OCI-LY1 (cell line): ENCODE data around the gene HAUS8.

ENCODE experiments used
- H2AFZ ChIP-seq: fragments of 200-600 bp; sonication (generic), shearing (Covaris generic); 2 replicates; pipeline ENCODE4 v1.6.0; 2014; ENCODE audit warnings: antibody characterized with exemption, mild to moderate bottlenecking, low read length
- H3F3A ChIP-seq: fragments of 200-600 bp; sonication (generic), shearing (Covaris generic); 2 replicates; pipeline ENCODE4 v1.6.0; 2014; ENCODE audit warnings: mild to moderate bottlenecking, antibody characterized with exemption, low read length, moderate library complexity; ENCODE audit not compliant: insufficient read depth
- H3K27ac ChIP-seq: fragments of 200-600 bp; sonication (generic); 2 replicates; pipeline ENCODE4 v1.5.1; 2014; ENCODE audit warnings: low read length, mixed run types, mild to moderate bottlenecking, low read depth; ENCODE audit not compliant: poor library complexity, severe bottlenecking
- H3K27me3 ChIP-seq: fragments of 200-600 bp; sonication (generic); 2 replicates; pipeline ENCODE4 v1.6.0; 2014; ENCODE audit warnings: antibody characterized with exemption, mild to moderate bottlenecking, low read length, moderate library complexity; ENCODE audit not compliant: insufficient read depth
- H3K36me3 ChIP-seq: fragments of 200-600 bp; sonication (generic); 2 replicates; pipeline ENCODE4 v1.6.1; 2014; ENCODE audit warnings: mild to moderate bottlenecking, antibody characterized with exemption, low read length, moderate library complexity, mixed read lengths; ENCODE audit not compliant: insufficient read depth
- H3K4me1 ChIP-seq: fragments of 200-600 bp; sonication (generic); 2 replicates; pipeline ENCODE4 v1.5.1; 2014; ENCODE audit warnings: mild to moderate bottlenecking, low read length, moderate library complexity; ENCODE audit not compliant: insufficient read depth, severe bottlenecking
- H3K4me2 ChIP-seq: fragments of 200-600 bp; sonication (generic), shearing (Covaris generic); 2 replicates; pipeline ENCODE4 v1.6.1; 2014; ENCODE audit warnings: low read length
- H3K4me3 ChIP-seq: fragments of 200-600 bp; sonication (generic); 2 replicates; pipeline ENCODE4 v1.5.1; 2014; ENCODE audit warnings: low read length, low read depth, mild to moderate bottlenecking, mixed read lengths; ENCODE audit not compliant: poor library complexity, severe bottlenecking
- H3K79me2 ChIP-seq: fragments of 200-600 bp; shearing (Covaris generic); 2 replicates; pipeline ENCODE4 v1.6.1; 2016; ENCODE audit warnings: mixed run types, low read length, mixed read lengths; ENCODE audit not compliant: insufficient read depth
- H3K9ac ChIP-seq: fragments of 200-600 bp; sonication (generic), shearing (Covaris generic); 2 replicates; pipeline ENCODE4 v1.6.1; 2014; ENCODE audit warnings: mild to moderate bottlenecking, low read length, mixed read lengths
- H3K9me2 ChIP-seq: fragments of 200-600 bp; sonication (generic), shearing (Covaris generic); 2 replicates; pipeline ENCODE4 v1.6.1; 2014; ENCODE audit warnings: low read depth, mild to moderate bottlenecking, low read length, mixed read lengths
- H3K9me3 ChIP-seq: fragments of 200-600 bp; shearing (Covaris generic); 2 replicates; pipeline ENCODE4 v1.6.1; 2014; ENCODE audit warnings: low read length, mixed read lengths
- H4K20me1 ChIP-seq: fragments of 200-600 bp; sonication (generic), shearing (Covaris generic); 2 replicates; pipeline ENCODE4 v1.6.0; 2016; ENCODE audit warnings: mild to moderate bottlenecking, low read length; ENCODE audit not compliant: insufficient read depth
- EZH2 ChIP-seq: fragments of 200-600 bp; sonication (generic), shearing (Covaris generic); IDR thresholded peaks from 2 replicates; pipeline ENCODE4 v1.8.0; 2017; ENCODE audit warnings: borderline replicate concordance, mixed run types, mild to moderate bottlenecking, antibody characterized with exemption, low read length, moderate library complexity, mixed read lengths
- TF ChIP-seq, protein P1 (sequence below): fragments of 200-600 bp; sonication (generic), shearing (Covaris generic); IDR thresholded peaks from 2 replicates; pipeline ENCODE4 v1.5.1; 2017; ENCODE audit warnings: mild to moderate bottlenecking, antibody characterized with exemption, low read length, moderate library complexity, mixed read lengths

HAUS8 gene

DNA sequence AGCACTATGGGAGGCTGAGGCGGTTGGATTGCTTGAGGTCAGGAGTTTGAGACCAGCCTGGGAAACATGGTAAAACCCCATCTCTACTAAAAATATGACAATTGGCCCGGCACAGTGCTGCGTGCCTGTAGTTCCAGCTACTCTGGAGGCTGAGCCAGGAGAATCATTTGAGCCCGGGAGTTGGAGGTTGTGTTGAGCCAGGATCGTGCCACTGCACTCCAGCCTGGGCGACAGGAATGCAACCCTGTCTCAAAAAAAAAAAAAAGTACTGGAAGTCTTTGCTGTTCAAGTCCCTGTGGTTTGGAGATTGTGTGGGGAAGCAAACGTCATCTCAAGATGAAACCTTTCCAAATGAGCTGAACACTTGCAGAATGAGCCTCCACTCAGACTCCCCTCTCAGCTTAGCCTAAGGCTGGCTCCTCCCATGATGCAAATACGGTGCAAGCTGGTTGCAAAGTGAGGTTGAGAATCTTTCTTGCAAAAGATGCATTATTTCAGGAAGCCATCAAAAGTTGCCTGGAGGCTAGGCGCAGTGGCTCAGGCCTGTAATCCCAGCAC, 46.6 kb upstream of the HAUS8 start:
- no peak overlapping the region for H3K4me3 ChIP-seq
- H2AFZ ChIP-seq = no peak overlapping the region
- H3K79me2 ChIP-seq = no peaks in the 10 kb centered on the region
- H3K9me3 ChIP-seq = no peaks in the 10 kb centered on the region
- H4K20me1 ChIP-seq = no peaks in the 10 kb centered on the region
- no peak for TF ChIP-seq EZH2
- TF ChIP-seq, protein P1, sequence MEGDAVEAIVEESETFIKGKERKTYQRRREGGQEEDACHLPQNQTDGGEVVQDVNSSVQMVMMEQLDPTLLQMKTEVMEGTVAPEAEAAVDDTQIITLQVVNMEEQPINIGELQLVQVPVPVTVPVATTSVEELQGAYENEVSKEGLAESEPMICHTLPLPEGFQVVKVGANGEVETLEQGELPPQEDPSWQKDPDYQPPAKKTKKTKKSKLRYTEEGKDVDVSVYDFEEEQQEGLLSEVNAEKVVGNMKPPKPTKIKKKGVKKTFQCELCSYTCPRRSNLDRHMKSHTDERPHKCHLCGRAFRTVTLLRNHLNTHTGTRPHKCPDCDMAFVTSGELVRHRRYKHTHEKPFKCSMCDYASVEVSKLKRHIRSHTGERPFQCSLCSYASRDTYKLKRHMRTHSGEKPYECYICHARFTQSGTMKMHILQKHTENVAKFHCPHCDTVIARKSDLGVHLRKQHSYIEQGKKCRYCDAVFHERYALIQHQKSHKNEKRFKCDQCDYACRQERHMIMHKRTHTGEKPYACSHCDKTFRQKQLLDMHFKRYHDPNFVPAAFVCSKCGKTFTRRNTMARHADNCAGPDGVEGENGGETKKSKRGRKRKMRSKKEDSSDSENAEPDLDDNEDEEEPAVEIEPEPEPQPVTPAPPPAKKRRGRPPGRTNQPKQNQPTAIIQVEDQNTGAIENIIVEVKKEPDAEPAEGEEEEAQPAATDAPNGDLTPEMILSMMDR = no peak
- no peaks in the 10 kb centered on the region for H3K27me3 ChIP-seq
- H3K36me3 ChIP-seq = no peaks in the 10 kb centered on the region
- no peaks in the 10 kb centered on the region for H3K9me2 ChIP-seq
- H3K4me2 ChIP-seq = no peak overlapping the region
- H3K27ac ChIP-seq = no peak overlapping the region
- H3F3A ChIP-seq = no peaks in the 10 kb centered on the region
- H3K4me1 ChIP-seq = peaks cover 21% of the 10 kb centered on the region
- no peak overlapping the region for H3K9ac ChIP-seq

DNA sequence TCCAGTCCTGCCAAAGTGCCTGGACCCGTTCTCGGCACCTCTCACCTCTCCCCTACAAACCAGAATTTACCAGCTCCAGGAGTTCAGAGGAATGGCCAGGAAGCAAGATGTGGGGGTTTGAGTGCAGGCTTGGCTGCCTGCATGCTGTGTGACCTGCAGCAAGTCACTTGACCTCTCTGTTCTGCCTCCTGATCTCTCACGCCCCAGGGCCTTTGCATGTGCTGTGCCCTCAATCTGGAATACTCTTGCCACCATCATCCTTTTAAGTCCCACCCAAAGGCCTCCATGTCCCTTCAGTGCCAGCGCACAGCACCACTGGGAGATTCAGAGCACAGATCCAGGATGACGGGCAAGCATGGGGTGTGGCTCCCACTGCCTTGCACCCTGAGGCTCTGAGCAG, 43.7 kb upstream of the HAUS8 start:
- Histone ChIP-seq H3K9me3 (no peaks in the 10 kb centered on the region), H3F3A (no peaks in the 10 kb centered on the region), H3K79me2 (no peaks in the 10 kb centered on the region), H3K4me2 (no peak overlapping the region), H3K4me1 (no peaks in the 10 kb centered on the region), H3K9ac (no peak overlapping the region), H4K20me1 (no peaks in the 10 kb centered on the region), H3K27me3 (no peaks in the 10 kb centered on the region), H3K9me2 (no peaks in the 10 kb centered on the region), H3K36me3 (peaks cover 22% of the 10 kb centered on the region), H3K27ac (no peak overlapping the region), H2AFZ (no peak overlapping the region), H3K4me3 (no peak overlapping the region)
- TF ChIP-seq, protein P1 = no peak
- TF ChIP-seq EZH2 = no peak

DNA sequence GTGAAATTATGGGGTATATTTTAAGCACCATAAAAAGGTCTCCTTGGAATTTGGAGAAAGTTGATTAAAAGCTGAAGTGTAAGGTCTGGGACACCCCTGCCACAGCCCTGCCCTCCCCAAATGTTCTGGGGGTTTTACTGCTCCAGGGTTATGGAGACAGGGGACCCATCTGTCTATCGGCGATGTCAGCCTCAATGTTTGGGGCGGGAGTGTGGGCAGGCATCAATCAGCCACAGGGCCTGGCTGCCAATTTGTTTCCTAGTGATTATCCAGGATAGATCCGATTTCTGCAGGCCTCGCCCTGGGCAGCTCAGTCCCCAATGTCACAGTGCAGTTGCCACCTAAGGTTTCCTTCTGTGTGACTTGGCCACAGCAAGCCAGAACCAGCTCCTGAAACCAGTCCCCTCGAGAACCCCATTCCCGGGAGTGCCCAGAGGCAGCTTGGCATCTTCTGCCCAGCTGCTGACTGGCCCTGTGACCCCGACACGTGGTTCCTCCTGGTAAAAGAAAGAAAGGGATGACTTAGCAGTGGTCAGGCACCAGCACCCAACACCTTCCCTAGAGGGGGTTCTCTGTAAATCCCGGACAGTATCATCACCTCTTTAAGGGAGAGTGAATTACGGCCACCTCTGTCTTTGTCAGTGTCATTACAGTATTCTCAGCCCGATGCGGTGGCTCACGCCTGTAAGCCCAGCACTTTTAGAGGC, 41.9 kb upstream of the HAUS8 start:
- no peak overlapping the region for H3K4me3 ChIP-seq
- no peaks in the 10 kb centered on the region for H3K27me3 ChIP-seq
- H3K79me2 ChIP-seq = no peaks in the 10 kb centered on the region
- no peak overlapping the region for H3K9ac ChIP-seq
- H3K9me3 ChIP-seq = no peaks in the 10 kb centered on the region
- H3K36me3 ChIP-seq = peaks cover 30% of the 10 kb centered on the region
- H3K9me2 ChIP-seq = no peaks in the 10 kb centered on the region
- no peaks in the 10 kb centered on the region for H3K4me1 ChIP-seq
- H4K20me1 ChIP-seq = no peaks in the 10 kb centered on the region
- no peak for TF ChIP-seq EZH2
- TF ChIP-seq, protein P1 = no peak
- no peaks in the 10 kb centered on the region for H3F3A ChIP-seq
- no peak overlapping the region for H3K27ac ChIP-seq
- no peak overlapping the region for H3K4me2 ChIP-seq
- H2AFZ ChIP-seq = no peak overlapping the region
